Stimulated activated CD4-positive, alpha-beta T cell treated with anti-CD3 and anti-CD28 coated beads, Interleukin-4, amount 100 ng/mL, for 48 hours (primary cell): Measurements from ENCODE around the gene AIFM3.
"Not testable (repeated sequence)": the region's sequence is repeated elsewhere in the genome, so short reads cannot be mapped to it uniquely, and the experiment has no call there.

ENCODE experiments used
- DNase-seq, 2 donors: peaks; one replicate each; pipeline ENCODE4 v3.0.0-alpha.2; 2020; ENCODE audit warnings: low read depth in 2 of 2

AIFM3 gene

GRCh38 chr22:20959578-20960461 lies 7.2 kb upstream of the AIFM3 start:
- no peak for DNase-seq

- no peak for DNase-seq
Observed at GRCh38 chr22:20960609-20961008, 6.4 kb upstream of the AIFM3 start.

- DNase-seq, result no peak
Observed at GRCh38 chr22:20962491-20962945, 4.5 kb upstream of the AIFM3 start.

GRCh38 chr22:20963201-20964052 lies 3.6 kb upstream of the AIFM3 start:
- DNase-seq, result no peak

- no peak for DNase-seq
Observed at GRCh38 chr22:20964090-20964798, 2.8 kb upstream of the AIFM3 start.

GRCh38 chr22:20964799-20965103 lies 2.3 kb upstream of the AIFM3 start:
- no peak for DNase-seq

- DNase-seq, result no peak
Observed at GRCh38 chr22:20965104-20965887, 1.8 kb upstream of the AIFM3 start.

- no peak for DNase-seq
Observed at GRCh38 chr22:20965888-20966855, 883 bp upstream of the AIFM3 start.

- no peak for DNase-seq
Observed at GRCh38 chr22:20967697-20968211, 699 bp downstream of the AIFM3 start.

- no peak for DNase-seq
Observed at GRCh38 chr22:20968281-20968977, 1.4 kb downstream of the AIFM3 start.

- DNase-seq, result no peak
Observed at GRCh38 chr22:20970939-20971657, 4.0 kb downstream of the AIFM3 start.

GRCh38 chr22:20972014-20972694 lies 5.1 kb downstream of the AIFM3 start:
- DNase-seq, result not testable (repeated sequence)

- DNase-seq, result no peak
Observed at GRCh38 chr22:20972933-20973577, 6.0 kb downstream of the AIFM3 start.

GRCh38 chr22:20973634-20974286 lies 6.7 kb downstream of the AIFM3 start:
- no peak for DNase-seq

GRCh38 chr22:20974336-20974955 lies 7.4 kb downstream of the AIFM3 start:
- no peak for DNase-seq

GRCh38 chr22:20975541-20976290 lies 8.7 kb downstream of the AIFM3 start:
- DNase-seq, result no peak
